Measurements from ENCODE around the gene IGHMBP2.

GRCh38 chr11:68987211-68987610 lies 83.5 kb downstream of the IGHMBP2 start:
- TF ChIP-seq, protein P1, sequence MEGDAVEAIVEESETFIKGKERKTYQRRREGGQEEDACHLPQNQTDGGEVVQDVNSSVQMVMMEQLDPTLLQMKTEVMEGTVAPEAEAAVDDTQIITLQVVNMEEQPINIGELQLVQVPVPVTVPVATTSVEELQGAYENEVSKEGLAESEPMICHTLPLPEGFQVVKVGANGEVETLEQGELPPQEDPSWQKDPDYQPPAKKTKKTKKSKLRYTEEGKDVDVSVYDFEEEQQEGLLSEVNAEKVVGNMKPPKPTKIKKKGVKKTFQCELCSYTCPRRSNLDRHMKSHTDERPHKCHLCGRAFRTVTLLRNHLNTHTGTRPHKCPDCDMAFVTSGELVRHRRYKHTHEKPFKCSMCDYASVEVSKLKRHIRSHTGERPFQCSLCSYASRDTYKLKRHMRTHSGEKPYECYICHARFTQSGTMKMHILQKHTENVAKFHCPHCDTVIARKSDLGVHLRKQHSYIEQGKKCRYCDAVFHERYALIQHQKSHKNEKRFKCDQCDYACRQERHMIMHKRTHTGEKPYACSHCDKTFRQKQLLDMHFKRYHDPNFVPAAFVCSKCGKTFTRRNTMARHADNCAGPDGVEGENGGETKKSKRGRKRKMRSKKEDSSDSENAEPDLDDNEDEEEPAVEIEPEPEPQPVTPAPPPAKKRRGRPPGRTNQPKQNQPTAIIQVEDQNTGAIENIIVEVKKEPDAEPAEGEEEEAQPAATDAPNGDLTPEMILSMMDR (IDR thresholded peaks at IDR 0.05 in 4 of 5, conservative IDR thresholded peaks at IDR 0.05 in 1 of 5) = no peak
- TF ChIP-seq POLR2A (IDR thresholded peaks at IDR 0.05) = no peak

Measured in gastrocnemius medialis (tissue), 4 donors.